SK-N-MC (cell line): Measurements from ENCODE around the gene TMEM101.

Experiments used
- DNase-seq: peaks from one replicate; pipeline ENCODE4 v3.0.0-alpha.2; 2011; ENCODE audit warnings: low read depth, low spot score
- H3K27ac ChIP-seq: fragments of 200-600 bp; sonication (generic); 2 replicates; pipeline ENCODE4 v1.5.1; 2016; ENCODE audit warnings: mixed run types
- H3K36me3 ChIP-seq: fragments of 200-600 bp; sonication (generic); 2 replicates; pipeline ENCODE4 v1.6.1; 2017; ENCODE audit warnings: antibody characterized with exemption, low read length, mixed read lengths; ENCODE audit not compliant: insufficient read depth
- H3K4me3 ChIP-seq: fragments of 200-600 bp; sonication (generic); 2 replicates; pipeline ENCODE4 v1.5.1; 2016
- H3K9ac ChIP-seq: fragments of 200-600 bp; sonication (generic); 2 replicates; pipeline ENCODE4 v1.8.0; 2017; ENCODE audit warnings: mixed run types, mixed read lengths; ENCODE audit not compliant: insufficient read length
- H3K9me3 ChIP-seq: fragments of 200-600 bp; sonication (generic); 2 replicates; pipeline ENCODE4 v1.6.1; 2017; ENCODE audit warnings: low read depth, mild to moderate bottlenecking, antibody characterized with exemption, low read length, moderate library complexity, mixed read lengths
- EZH2 ChIP-seq: fragments of 200-600 bp; sonication (generic); IDR thresholded peaks from one replicate; pipeline ENCODE4 v1.6.1; 2017; ENCODE audit warnings: antibody characterized with exemption
- FOXP2 ChIP-seq: optimal IDR thresholded peaks from 2 replicates; pipeline ENCODE3; 2011; ENCODE audit warnings: mild to moderate bottlenecking, moderate library complexity; ENCODE audit not compliant: insufficient read depth; ENCODE audit errors: extremely low read length, control extremely low read depth
- POLR2AphosphoS5 ChIP-seq: IDR thresholded peaks from 2 replicates; pipeline ENCODE4 v1.6.1; 2012; ENCODE audit warnings: mild to moderate bottlenecking, low read depth, low read length, borderline replicate concordance

The TMEM101 gene

GRCh38 chr17:43995150-43995471 is 19.7 kb downstream of the TMEM101 start:
- TF ChIP-seq EZH2 (no peak), POLR2AphosphoS5 (no peak), FOXP2 (no peak)
- Histone ChIP-seq H3K36me3 (no peaks in the 10 kb centered on the region), H3K9ac (peak overlapping the region; percentile 63), H3K4me3 (peak overlapping the region; percentile 75), H3K9me3 (no peaks in the 10 kb centered on the region), H3K27ac (no peak overlapping the region)
- DNase-seq = no peak

- Histone ChIP-seq H3K36me3 (no peaks in the 10 kb centered on the region), H3K27ac (no peak overlapping the region), H3K9me3 (no peaks in the 10 kb centered on the region), H3K4me3 (peak overlapping the region; percentile 75), H3K9ac (peak overlapping the region; percentile 63)
- DNase-seq = no peak
- TF ChIP-seq POLR2AphosphoS5 (no peak), EZH2 (no peak), FOXP2 (no peak)
Observed at GRCh38 chr17:43994272-43995149, 20.3 kb downstream of the TMEM101 start.

- Histone ChIP-seq H3K27ac (no peak overlapping the region), H3K9me3 (no peaks in the 10 kb centered on the region), H3K4me3 (no peak overlapping the region), H3K36me3 (no peaks in the 10 kb centered on the region), H3K9ac (no peak overlapping the region)
- no peak for TF ChIP-seq EZH2
- TF ChIP-seq FOXP2 = no peak
- no peak for TF ChIP-seq POLR2AphosphoS5
- DNase-seq = no peak
Observed at GRCh38 chr17:43992641-43993040, 22.1 kb downstream of the TMEM101 start.

GRCh38 chr17:43988301-43988700 is 26.5 kb downstream of the TMEM101 start:
- H3K9ac ChIP-seq = no peak overlapping the region
- no peaks in the 10 kb centered on the region for H3K36me3 ChIP-seq
- no peaks in the 10 kb centered on the region for H3K9me3 ChIP-seq
- H3K4me3 ChIP-seq = no peak overlapping the region
- H3K27ac ChIP-seq = no peak overlapping the region
- TF ChIP-seq POLR2AphosphoS5 (no peak), EZH2 (no peak), FOXP2 (no peak)
- DNase-seq = no peak

GRCh38 chr17:43987131-43988021 is 27.4 kb downstream of the TMEM101 start:
- Histone ChIP-seq H3K9ac (no peak overlapping the region), H3K36me3 (no peaks in the 10 kb centered on the region), H3K4me3 (no peak overlapping the region), H3K9me3 (no peaks in the 10 kb centered on the region), H3K27ac (no peak overlapping the region)
- TF ChIP-seq FOXP2 (no peak), EZH2 (no peak), POLR2AphosphoS5 (no peak)
- DNase-seq = no peak

- no peak for DNase-seq
- no peak overlapping the region for H3K9ac ChIP-seq
- no peak overlapping the region for H3K4me3 ChIP-seq
- TF ChIP-seq EZH2 = no peak
- no peak for TF ChIP-seq FOXP2
- TF ChIP-seq POLR2AphosphoS5 = no peak
- no peak overlapping the region for H3K27ac ChIP-seq
- H3K36me3 ChIP-seq = no peaks in the 10 kb centered on the region
- H3K9me3 ChIP-seq = no peaks in the 10 kb centered on the region
Observed at GRCh38 chr17:43986225-43986981, 28.4 kb downstream of the TMEM101 start.

- Histone ChIP-seq H3K9ac (no peak overlapping the region), H3K9me3 (no peaks in the 10 kb centered on the region), H3K4me3 (no peak overlapping the region), H3K27ac (no peak overlapping the region), H3K36me3 (no peaks in the 10 kb centered on the region)
- TF ChIP-seq POLR2AphosphoS5 (no peak), FOXP2 (no peak), EZH2 (no peak)
- DNase-seq = no peak
Observed at GRCh38 chr17:43984521-43984920, 30.2 kb downstream of the TMEM101 start.

GRCh38 chr17:43983515-43984411 is 31.0 kb downstream of the TMEM101 start:
- H3K9me3 ChIP-seq = no peaks in the 10 kb centered on the region
- no peak for DNase-seq
- no peaks in the 10 kb centered on the region for H3K36me3 ChIP-seq
- no peak for TF ChIP-seq FOXP2
- no peak for TF ChIP-seq EZH2
- no peak for TF ChIP-seq POLR2AphosphoS5
- no peak overlapping the region for H3K9ac ChIP-seq
- H3K27ac ChIP-seq = no peak overlapping the region
- peak overlapping the region; percentile 33; the same call in 1 of the 2 replicates for H3K4me3 ChIP-seq
